ENCODE data around the gene SLFNL1. TPM values are rescaled to one million over a fixed set of nuclear protein-coding genes. Genes with fewer than 3 reads are reported as not detected.

Gene SLFNL1
- total RNA-seq, 1 donor from 2014 or later, result 0.68 TPM

GRCh38 chr1:40986328-40986783 is 35.2 kb downstream of the SLFNL1 start:
- DNase-seq (ENCODE audit: low spot score), result no peak

GRCh38 chr1:40985875-40986274 is 35.6 kb downstream of the SLFNL1 start:
- DNase-seq (ENCODE audit: low spot score), result no peak

- DNase-seq (ENCODE audit: low spot score), result no peak
Observed at GRCh38 chr1:40985161-40985560, 36.4 kb downstream of the SLFNL1 start.

- no peak for DNase-seq (ENCODE audit: low spot score)
Observed at GRCh38 chr1:40984531-40984930, 37.0 kb downstream of the SLFNL1 start.

DNA sequence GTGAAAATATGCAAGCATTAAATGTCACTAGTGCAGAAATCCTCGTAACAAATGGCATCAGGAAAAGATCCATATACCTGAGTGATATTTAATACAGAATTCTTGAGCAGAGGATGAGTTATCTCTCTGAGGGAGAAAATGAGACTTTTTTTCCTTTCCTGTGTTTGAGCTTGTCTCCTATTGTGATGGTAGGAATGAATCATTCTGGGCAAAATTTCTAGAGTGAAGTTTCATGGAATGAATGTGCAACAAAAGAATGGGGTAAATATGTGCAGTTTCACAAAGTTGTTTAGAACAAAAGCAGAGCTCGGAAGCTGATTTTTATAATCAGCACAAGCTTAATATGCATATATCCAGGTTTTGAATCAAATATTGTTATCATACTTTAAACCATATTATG is 37.5 kb downstream of the SLFNL1 start:
- no peak for DNase-seq (ENCODE audit: low spot score)

- no peak for DNase-seq (ENCODE audit: low spot score)
Observed at GRCh38 chr1:40983286-40983685, 38.2 kb downstream of the SLFNL1 start.

DNA sequence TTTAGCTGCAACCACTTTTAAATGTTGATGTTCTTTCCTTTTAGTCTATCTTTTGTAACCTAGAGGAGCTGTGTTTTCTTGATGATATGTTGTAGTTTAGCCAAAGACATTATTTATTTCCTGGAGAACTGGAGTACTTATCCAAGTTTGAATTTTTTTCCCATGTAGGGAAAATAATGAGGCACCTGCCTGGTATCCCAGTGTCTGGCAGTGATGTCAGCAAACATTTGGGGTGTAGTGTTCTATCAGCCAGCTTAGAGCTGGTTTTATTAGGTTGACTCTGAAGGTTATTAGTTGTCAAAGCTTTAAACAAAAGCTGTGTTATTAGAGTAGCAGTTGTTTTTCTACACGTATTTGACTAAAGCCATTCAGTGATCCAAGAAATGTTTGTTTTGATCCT is 38.8 kb downstream of the SLFNL1 start:
- DNase-seq (ENCODE audit: low spot score), result no peak

- DNase-seq (ENCODE audit: low spot score), result no peak
Observed at GRCh38 chr1:40981691-40982448, 39.7 kb downstream of the SLFNL1 start.

DNA sequence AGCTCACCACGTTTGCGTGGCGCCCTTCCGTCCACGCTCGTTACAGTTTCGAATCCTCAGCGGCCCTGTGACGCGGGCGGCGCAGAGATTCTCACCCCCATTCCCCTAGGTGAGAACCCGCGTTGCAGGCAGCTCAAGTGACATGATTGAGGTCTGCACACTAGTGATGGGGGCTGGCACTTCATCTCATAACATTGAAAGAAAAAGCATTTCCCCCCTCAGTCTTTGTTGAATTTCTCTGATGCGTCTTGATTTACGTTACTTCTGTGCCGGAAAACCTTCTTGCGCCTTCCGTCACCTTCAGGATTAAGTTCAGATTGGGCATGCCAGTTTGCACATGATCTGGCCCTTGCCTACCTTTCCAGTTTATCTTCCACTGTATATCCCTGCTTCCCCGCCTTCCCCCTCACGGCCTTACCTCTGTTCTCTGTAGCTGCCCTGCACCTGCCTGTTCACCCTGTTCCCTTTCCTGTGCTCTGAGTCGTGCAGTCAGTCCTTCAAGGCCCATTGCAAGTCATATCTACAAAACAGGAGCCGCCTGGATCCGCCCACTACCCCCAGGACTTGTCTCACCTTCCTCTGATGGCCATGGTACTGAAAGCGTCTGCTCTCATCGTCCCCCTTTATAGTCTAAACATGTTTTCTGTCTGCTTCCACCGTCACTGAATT is 40.9 kb downstream of the SLFNL1 start:
- DNase-seq (ENCODE audit: low spot score), result peak; percentile 51

DNA sequence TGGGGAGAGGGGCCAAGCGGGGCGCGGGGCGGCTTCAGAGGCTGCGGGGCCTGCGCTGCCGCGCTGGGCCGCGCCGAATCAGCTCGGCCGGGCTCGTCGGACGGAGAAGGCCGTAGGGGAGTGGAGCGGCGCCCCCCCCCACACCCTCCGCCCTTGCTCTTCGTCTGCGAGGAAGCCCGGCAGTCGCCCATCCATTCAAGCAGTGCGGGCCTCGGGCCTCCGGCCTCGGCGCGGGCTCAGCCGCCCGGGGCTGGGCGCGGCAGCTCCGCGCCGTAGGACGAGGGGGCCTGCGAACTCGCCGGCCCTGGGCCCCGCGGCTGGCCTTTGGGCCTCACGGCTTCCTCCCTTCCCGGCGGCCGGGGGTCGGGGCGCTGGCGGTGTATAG is 41.5 kb downstream of the SLFNL1 start:
- no peak for DNase-seq (ENCODE audit: low spot score)

DNA sequence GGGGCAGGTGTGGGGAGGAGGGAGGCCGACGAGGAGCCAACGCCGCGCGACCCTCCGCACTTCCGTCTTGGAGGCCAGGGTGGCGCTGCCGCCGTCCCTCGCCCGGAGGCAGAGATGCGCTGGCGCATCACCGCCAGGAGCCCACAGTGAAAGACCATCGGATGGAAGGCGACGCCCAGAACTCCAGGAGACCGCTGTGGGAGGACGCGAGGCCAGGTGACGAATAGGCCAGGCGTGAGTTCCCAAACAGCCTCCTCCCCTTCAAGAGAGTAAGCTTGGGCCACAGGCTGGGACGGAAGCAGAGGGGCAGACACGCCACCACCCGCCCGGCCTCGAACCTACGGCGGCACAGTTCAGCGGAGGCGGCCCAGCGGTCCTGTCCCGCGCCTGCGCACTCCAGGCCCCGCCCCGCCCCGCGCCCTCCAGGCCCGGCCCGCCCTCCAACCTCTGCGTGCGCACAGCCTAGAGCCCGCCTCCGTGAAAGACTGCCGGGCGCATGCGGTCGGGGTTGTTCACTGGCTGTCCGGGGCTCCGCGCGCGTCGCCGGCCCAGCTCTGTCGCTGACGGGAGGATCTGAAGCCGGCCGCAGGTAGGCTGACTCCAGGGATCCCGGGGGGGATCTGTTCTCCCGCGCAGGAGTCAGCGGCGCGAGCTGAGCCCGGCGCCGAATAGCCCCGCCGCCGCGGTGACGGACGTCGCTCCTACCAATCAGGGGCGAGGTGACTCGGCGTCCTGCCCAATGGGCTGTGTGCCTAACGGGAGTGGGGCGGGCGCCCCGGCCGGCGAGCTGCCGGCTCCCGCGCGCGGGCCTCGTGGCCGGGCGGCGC is 42.1 kb downstream of the SLFNL1 start, which contains the start of gene CTPS1:
CTPS1 (plus strand) TSS at position 456 of the 827 bp plus-strand sequence. CDS start 3,595 bp downstream, outside the sequence.
- DNase-seq (ENCODE audit: low spot score), result peak; percentile 97

DNA sequence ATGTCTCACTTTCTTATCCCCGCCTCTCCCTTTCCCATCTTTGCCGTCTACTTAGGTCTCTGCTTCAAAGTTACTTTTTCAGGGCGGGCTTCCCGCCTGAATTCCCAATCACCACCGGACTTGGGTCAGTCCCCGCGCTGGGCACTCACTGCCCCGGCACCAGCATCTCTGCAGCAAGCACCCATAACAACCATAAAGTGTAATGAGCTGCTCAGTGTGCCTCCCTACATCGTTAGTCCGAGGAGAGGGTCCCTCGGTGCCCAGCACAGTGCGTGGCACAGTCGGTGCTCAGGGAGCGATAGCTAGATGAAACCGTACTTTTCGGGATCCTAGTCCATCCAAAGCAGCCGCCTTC is 42.7 kb downstream of the SLFNL1 start:
- DNase-seq (ENCODE audit: low spot score), result no peak

- DNase-seq (ENCODE audit: low spot score), result no peak
Observed at GRCh38 chr1:40977716-40978115, 43.8 kb downstream of the SLFNL1 start.

DNA sequence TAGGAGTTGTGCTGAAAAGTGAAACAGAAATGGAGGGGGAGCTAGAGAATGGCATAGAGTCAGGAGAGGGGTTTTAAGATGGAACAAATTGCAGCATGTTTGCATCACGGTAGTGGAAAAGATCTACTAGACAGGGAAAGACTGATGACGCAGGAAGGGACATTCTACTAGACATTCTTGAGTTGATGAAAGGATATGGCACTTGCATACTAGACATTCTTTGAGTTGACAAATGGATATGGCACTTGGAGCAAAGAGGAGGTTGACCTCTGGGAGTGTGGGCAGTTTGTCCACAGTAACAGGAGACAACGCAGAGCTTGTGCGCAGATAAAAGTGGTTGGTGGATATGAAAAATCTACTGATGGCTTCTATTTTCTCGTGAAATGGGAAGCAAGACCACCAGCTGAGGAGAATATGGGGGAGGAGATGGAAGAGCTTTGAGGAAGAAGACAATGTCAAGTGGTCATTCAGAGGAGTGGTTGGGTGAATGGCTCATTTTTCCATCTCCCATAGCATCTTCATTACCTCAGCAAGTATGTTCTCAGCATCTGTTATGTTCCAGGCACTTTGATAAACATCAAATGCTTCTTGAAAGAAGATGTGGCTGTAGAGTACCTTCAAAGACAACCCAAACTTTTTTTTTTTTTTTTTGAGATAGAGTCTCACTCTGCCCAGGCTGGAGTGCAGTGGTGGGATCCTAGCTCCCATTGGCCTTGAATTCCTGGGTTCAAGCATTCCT is 44.4 kb downstream of the SLFNL1 start:
- no peak for DNase-seq (ENCODE audit: low spot score)

DNA sequence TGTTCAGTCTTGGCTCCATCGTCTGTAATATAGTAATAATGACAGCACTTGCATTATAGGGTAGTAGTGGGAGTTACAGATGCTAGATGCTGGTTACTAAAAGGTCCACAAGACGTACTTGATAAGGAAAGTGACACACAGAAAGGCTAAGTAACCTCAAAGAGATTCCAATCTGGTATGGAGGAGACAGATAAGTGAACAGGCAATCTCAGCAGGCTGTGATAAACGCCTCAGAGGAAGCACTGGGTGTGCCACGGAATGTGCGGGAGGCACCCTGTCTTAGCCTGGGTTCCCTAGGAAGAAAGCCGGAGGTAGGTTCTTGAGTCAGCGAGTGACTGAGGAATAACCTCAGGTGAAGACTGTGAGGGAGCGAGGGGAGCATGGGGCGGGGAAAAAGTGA is 46.6 kb downstream of the SLFNL1 start:
- no peak for DNase-seq (ENCODE audit: low spot score)

DNA sequence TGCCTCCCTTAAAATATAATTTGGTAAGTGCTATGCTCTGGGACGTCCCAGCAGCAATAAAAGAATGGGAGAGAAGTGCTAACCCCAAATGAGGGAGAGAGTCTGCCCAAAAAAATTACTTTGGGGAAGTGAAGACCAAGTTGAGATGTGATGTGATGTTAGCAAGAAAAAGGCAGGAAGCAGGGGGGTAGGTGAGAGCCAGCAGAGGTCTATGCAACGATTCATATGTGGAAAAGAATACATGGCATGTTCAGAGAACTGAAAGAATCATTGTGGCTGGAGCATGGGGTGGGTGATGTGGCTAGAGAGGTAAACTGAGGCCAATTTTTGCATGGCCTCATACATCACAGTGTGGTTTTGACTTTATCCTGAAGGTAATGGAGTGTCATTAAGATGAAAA is 47.6 kb downstream of the SLFNL1 start:
- DNase-seq (ENCODE audit: low spot score), result no peak

GRCh38 chr1:40971966-40972365 is 49.6 kb downstream of the SLFNL1 start:
- no peak for DNase-seq (ENCODE audit: low spot score)

DNA sequence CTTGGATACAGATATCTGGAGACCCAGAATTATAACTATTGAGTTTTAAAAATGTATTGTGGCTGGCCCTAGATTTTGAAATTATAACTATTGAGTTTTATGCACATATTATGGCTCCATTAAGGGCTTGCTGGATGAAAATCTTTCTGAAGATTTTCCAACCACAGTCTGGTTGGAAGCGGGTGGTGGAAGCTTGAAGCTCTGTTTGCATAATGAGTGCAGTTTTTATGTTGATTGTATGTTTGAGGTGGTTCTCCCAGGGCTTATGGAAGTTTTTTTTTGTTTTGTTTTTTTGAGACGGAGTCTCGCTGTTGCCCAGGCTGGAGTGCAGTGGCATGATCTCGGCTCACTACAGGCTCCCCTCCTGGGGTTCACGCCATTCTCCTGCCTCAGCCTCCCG is 52.1 kb downstream of the SLFNL1 start:
- DNase-seq (ENCODE audit: low spot score), result no peak

- no peak for DNase-seq (ENCODE audit: low spot score)
Observed at GRCh38 chr1:40966417-40966816, 55.1 kb downstream of the SLFNL1 start.

All from ureter (tissue), 1 donor.